HepG2 (cell line): ENCODE measurements around the gene GDF9. TPM values are rescaled to one million over a fixed set of nuclear protein-coding genes. Genes with fewer than 3 reads are reported as not detected.

Experiments
- CC2D1A ChIP-seq: sonication (generic); formaldehyde crosslinking; IDR thresholded peaks from 2 replicates; pipeline ENCODE4 v1.8.1; 2023; ENCODE audit warnings: mild to moderate bottlenecking, missing genetic modification reagents
- DMAP1 ChIP-seq: IDR thresholded peaks from 2 replicates; pipeline ENCODE4 v1.6.1; 2016
- ETV6 ChIP-seq: sonication (generic); formaldehyde crosslinking; conservative IDR thresholded peaks from 2 replicates; pipeline ENCODE4 v1.4.0; 2020; ENCODE audit warnings: missing genetic modification reagents
- FOXP1 ChIP-seq, 2 experiments: fragments of 450-650 bp in 1 of 2; IDR thresholded peaks; 2 replicates each; pipeline ENCODE4 v1.6.1; 2017 to 2018; ENCODE audit warnings: antibody characterized with exemption in 1 of 2
- KAT7 ChIP-seq: IDR thresholded peaks from 2 replicates; pipeline ENCODE4 v1.6.1; 2018; ENCODE audit warnings: borderline replicate concordance, missing compliant biosample characterization
- KMT2A ChIP-seq: sonication (generic); formaldehyde crosslinking; IDR thresholded peaks from 2 replicates; pipeline ENCODE4 v1.4.0; 2020; ENCODE audit warnings: missing genetic modification reagents
- MED1 ChIP-seq: sonication (generic); formaldehyde crosslinking; IDR thresholded peaks from 2 replicates; pipeline ENCODE4 v1.4.0; 2020; ENCODE audit warnings: missing genetic modification reagents
- NONO ChIP-seq, 2 experiments: fragments of 450-650 bp in 1 of 2; sonication (generic) in 1 of 2; formaldehyde crosslinking in 1 of 2; IDR thresholded peaks in 1 of 2; conservative IDR thresholded peaks in 1 of 2; 2 replicates each; pipeline versions ENCODE4 v1.6.1 to v1.8.0; 2017 to 2022; ENCODE audit warnings: mild to moderate bottlenecking in 1 of 2, missing genetic modification reagents in 1 of 2, moderate library complexity in 1 of 2
- PHF20 ChIP-seq: sonication (generic); formaldehyde crosslinking; IDR thresholded peaks from 2 replicates; pipeline ENCODE4 v1.5.0; 2020; ENCODE audit warnings: mild to moderate bottlenecking, missing genetic modification reagents
- SCMH1 ChIP-seq: sonication (generic); formaldehyde crosslinking; IDR thresholded peaks from 2 replicates; pipeline ENCODE4 v1.9.0; 2021; ENCODE audit warnings: missing genetic modification reagents, mild to moderate bottlenecking, borderline replicate concordance
- SNAPC5 ChIP-seq: sonication (generic); formaldehyde crosslinking; IDR thresholded peaks from 2 replicates; pipeline ENCODE4 v1.8.1; 2023; ENCODE audit warnings: mild to moderate bottlenecking, missing genetic modification reagents, borderline replicate concordance
- TRIM24 ChIP-seq: sonication (generic); formaldehyde crosslinking; IDR thresholded peaks from 2 replicates; pipeline ENCODE4 v1.8.0; 2022; ENCODE audit warnings: mild to moderate bottlenecking, missing genetic modification reagents
- ZBED4 ChIP-seq: sonication (generic); formaldehyde crosslinking; IDR thresholded peaks from 2 replicates; pipeline ENCODE4 v1.4.0; 2020; ENCODE audit warnings: missing genetic modification reagents, borderline replicate concordance
- ZFY ChIP-seq: sonication (generic); formaldehyde crosslinking; IDR thresholded peaks from 2 replicates; pipeline ENCODE4 v1.4.0; 2020; ENCODE audit warnings: missing genetic modification reagents
- ZNF101 ChIP-seq: sonication (generic); formaldehyde crosslinking; IDR thresholded peaks from 2 replicates; pipeline ENCODE4 v1.4.0; 2020; ENCODE audit warnings: mild to moderate bottlenecking, low read depth, missing genetic modification reagents, borderline replicate concordance
- ZNF292 ChIP-seq: sonication (generic); formaldehyde crosslinking; IDR thresholded peaks from 2 replicates; pipeline ENCODE4 v1.8.1; 2022; ENCODE audit warnings: mild to moderate bottlenecking, low read depth, missing genetic modification reagents, borderline replicate concordance
- ZNF335 ChIP-seq: sonication (generic); formaldehyde crosslinking; IDR thresholded peaks from 2 replicates; pipeline ENCODE4 v1.4.0; 2020; ENCODE audit warnings: missing genetic modification reagents
- ZNF510 ChIP-seq: sonication (generic); formaldehyde crosslinking; IDR thresholded peaks from 2 replicates; pipeline ENCODE4 v1.4.0; 2020; ENCODE audit warnings: low read depth, mild to moderate bottlenecking, missing genetic modification reagents
- ZNF546 ChIP-seq: sonication (generic); formaldehyde crosslinking; conservative IDR thresholded peaks from 2 replicates; pipeline ENCODE4 v1.8.1; 2023; ENCODE audit warnings: mild to moderate bottlenecking, missing genetic modification reagents
- ZNF615 ChIP-seq: sonication (generic); formaldehyde crosslinking; IDR thresholded peaks from 2 replicates; pipeline ENCODE4 v1.5.0; 2020; ENCODE audit warnings: mild to moderate bottlenecking, missing genetic modification reagents, borderline replicate concordance
- ZNF747 ChIP-seq: sonication (generic); formaldehyde crosslinking; IDR thresholded peaks from 2 replicates; pipeline ENCODE4 v1.8.1; 2023; ENCODE audit warnings: missing genetic modification reagents, mild to moderate bottlenecking, borderline replicate concordance
- ZSCAN22 ChIP-seq: sonication (generic); formaldehyde crosslinking; IDR thresholded peaks from 2 replicates; pipeline ENCODE4 v1.4.0; 2020; ENCODE audit warnings: mild to moderate bottlenecking, missing genetic modification reagents
- polyA plus RNA-seq, 8 experiments: library from polyadenylated mRNA; depleted of rRNA in 3 of 8; stranded (reverse) in 7 of 8; unstranded in 1 of 8; fragments of >200 nt; fragmentation: Illumina TruSeq in 4 of 8; extraction: Trizol in 4 of 8; gene quantifications; 2 replicates each; pipeline versions ENCODE4 v1.2.1 to v1.2.3, GENCODE V29; 2011 to 2016; ENCODE audit warnings: low read depth in 4 of 8, missing spikeins in 1 of 8, mixed read lengths in 1 of 8; ENCODE audit not compliant: insufficient read depth in 1 of 8
- total RNA-seq, 5 experiments: library from RNA; depleted of rRNA; stranded (reverse); fragments of >200 nt; fragmentation: Illumina TruSeq; extraction: Trizol; gene quantifications; 2 replicates each; pipeline ENCODE4 v1.2.3, GENCODE V29; 2016; ENCODE audit warnings: low read depth in 1 of 5
- TF ChIP-seq, protein P1 (sequence below): sonication (generic); formaldehyde crosslinking; IDR thresholded peaks from 2 replicates; pipeline ENCODE4 v1.8.1; 2023; ENCODE audit warnings: mild to moderate bottlenecking, moderate library complexity, missing genetic modification reagents

The GDF9 gene
- total and polyA plus RNA-seq, 2 of the 13 experiments (the other 11 are each of a cell fraction or from before 2014, with no cell fraction given), result 0.33 to 0.38 TPM

DNA sequence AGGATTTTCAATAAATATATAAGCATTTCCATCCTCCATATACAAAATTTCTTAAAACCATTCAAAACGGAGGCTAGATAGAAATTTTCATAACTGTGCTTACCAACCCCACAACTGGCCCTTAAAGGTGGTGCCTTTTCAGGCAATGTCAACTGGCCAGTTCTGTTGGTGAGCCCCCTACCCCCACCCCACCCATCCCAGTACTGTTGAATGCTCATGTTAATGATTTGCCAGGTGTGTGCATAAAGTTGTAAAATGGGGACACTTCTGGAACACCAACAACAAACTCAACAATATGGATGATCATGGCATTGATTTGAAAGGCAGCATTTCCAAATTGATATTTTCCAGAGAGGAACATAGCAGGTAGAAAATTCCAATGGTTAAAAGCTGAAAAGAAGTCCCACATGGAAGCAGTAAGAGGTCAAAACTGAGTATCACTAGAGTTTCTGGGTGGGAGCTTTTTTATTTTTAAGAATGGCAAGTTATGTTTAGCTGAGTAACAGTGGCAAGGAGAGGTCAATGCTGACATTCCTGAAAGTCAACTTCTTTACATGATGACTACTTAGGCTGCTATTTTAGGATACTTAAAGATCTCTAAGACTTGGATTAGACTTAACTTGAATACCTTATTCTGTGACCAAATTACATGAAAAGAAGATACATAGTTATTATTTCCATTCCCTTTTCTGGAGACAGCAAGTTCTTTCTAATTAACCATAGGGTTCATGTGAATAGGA is 9.9 kb upstream of the GDF9 start (continued):
- no peak for TF ChIP-seq PHF20 (CRISPR knock-in tag)
- TF ChIP-seq ETV6 (CRISPR knock-in tag), result no peak
- TF ChIP-seq MED1 (CRISPR knock-in tag), result peak; percentile 19; the same call in 1 of the 2 replicates
- TF ChIP-seq NONO (IDR thresholded peaks at IDR 0.05), result no peak
- TF ChIP-seq NONO (CRISPR knock-in tag; conservative IDR thresholded peaks at IDR 0.05), result no peak
- TF ChIP-seq DMAP1 (CRISPR knock-in tag), result no peak
- no peak for TF ChIP-seq ZNF292 (CRISPR knock-in tag)
- TF ChIP-seq KMT2A (CRISPR knock-in tag), result no peak
- no peak for TF ChIP-seq ZNF510 (CRISPR knock-in tag)
- TF ChIP-seq FOXP1 (IDR thresholded peaks at IDR 0.05), result no peak
- peak; percentile 9; the same call in 1 of the 2 replicates for TF ChIP-seq FOXP1 (CRISPR knock-in tag; IDR thresholded peaks at IDR 0.05)
- no peak for TF ChIP-seq TRIM24 (CRISPR knock-in tag)
- no peak for TF ChIP-seq SCMH1 (CRISPR knock-in tag)
- TF ChIP-seq ZNF335 (CRISPR knock-in tag), result no peak
- TF ChIP-seq ZNF546 (CRISPR knock-in tag), result no peak
- TF ChIP-seq ZFY (CRISPR knock-in tag), result no peak
- TF ChIP-seq, protein P1, sequence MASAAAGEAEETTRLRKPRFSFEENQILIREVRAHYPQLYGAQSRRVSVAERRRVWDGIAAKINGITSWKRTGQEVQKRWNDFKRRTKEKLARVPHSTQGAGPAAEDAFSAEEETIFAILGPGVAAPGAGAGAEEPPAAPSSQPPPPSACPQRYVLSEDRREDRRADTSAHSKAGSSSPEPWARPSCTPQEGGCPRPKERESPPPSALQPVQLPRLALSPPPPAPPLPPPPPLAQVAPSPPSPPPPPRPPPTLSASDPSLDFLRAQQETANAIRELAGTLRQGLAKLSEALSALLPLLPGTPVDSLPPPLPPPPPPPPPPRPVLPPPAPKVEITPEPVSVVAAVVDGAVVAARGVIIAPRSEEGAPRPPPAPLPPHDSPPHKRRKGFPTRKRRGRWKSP (CRISPR knock-in tag), result no peak
- TF ChIP-seq ZNF615, result no peak
- no peak for TF ChIP-seq KAT7 (CRISPR knock-in tag)
- no peak for TF ChIP-seq ZNF101 (CRISPR knock-in tag)
- no peak for TF ChIP-seq ZSCAN22 (CRISPR knock-in tag)
- TF ChIP-seq ZBED4 (CRISPR knock-in tag), result no peak
- no peak for TF ChIP-seq SNAPC5 (CRISPR knock-in tag)
- TF ChIP-seq CC2D1A, result no peak
- TF ChIP-seq ZNF747 (CRISPR knock-in tag), result no peak
